ENCODE results near the gene ABHD12B.
A peak's percentile ranks its signal among the peaks of the same experiment; 100 is the strongest.
"Not testable (repeated sequence)": the region's sequence is repeated elsewhere in the genome, so short reads cannot be mapped to it uniquely, and the experiment has no call there.

Gene ABHD12B

GRCh38 chr14:50932592-50933495 is 61.0 kb downstream of the ABHD12B start:
- no peak for DNase-seq

- no peak for DNase-seq
Measured at GRCh38 chr14:50935126-50936015, 63.5 kb downstream of the ABHD12B start.

GRCh38 chr14:50936016-50936340 is 64.1 kb downstream of the ABHD12B start:
- no peak for DNase-seq

- DNase-seq, result no peak
Measured at GRCh38 chr14:50936882-50937281, 65.0 kb downstream of the ABHD12B start.

- DNase-seq, result no peak
Measured at GRCh38 chr14:50937325-50937724, 65.5 kb downstream of the ABHD12B start.

- no peak for DNase-seq
Measured at GRCh38 chr14:50937800-50938199, 65.9 kb downstream of the ABHD12B start.

GRCh38 chr14:50941151-50941550 is 69.3 kb downstream of the ABHD12B start:
- DNase-seq, result no peak

GRCh38 chr14:50941638-50942037 is 69.8 kb downstream of the ABHD12B start:
- not testable (repeated sequence) for DNase-seq

- DNase-seq, result peak in 2 of 56 donors; percentile 7 to 15
Measured at GRCh38 chr14:50943261-50943942, 71.5 kb downstream of the ABHD12B start.

GRCh38 chr14:50943943-50944646 is 72.2 kb downstream of the ABHD12B start, which contains the start of gene PYGL:
PYGL (minus strand) TSS chr14:50944483; CDS start chr14:50944403, 80 bp downstream.
- peak in 21 of 56 donors; percentile 13 to 60 (median 31) for DNase-seq

GRCh38 chr14:50944647-50945413 is 73.0 kb downstream of the ABHD12B start:
- DNase-seq, result peak in 7 of 56 donors; percentile 5 to 47 (median 40)

- DNase-seq, result no peak
Measured at GRCh38 chr14:50946234-50946935, 74.5 kb downstream of the ABHD12B start.

- no peak for DNase-seq
Measured at GRCh38 chr14:50947446-50947845, 75.6 kb downstream of the ABHD12B start.

GRCh38 chr14:50948205-50948604 is 76.4 kb downstream of the ABHD12B start:
- no peak for DNase-seq

- no peak for DNase-seq
Measured at GRCh38 chr14:50951032-50951431, 79.2 kb downstream of the ABHD12B start.

- no peak for DNase-seq
Measured at GRCh38 chr14:50953502-50953901, 81.6 kb downstream of the ABHD12B start.
